Right lobe of liver (tissue), 4 donors: Measurements from ENCODE around the gene SIK1.
"Not testable (repeated sequence)": the region's sequence is repeated elsewhere in the genome, so short reads cannot be mapped to it uniquely, and the experiment has no call there.

ENCODE experiments used
- POLR2A ChIP-seq: fragments of 450-650 bp; IDR thresholded peaks from one replicate; pipeline ENCODE4 v1.6.1; 2017; ENCODE audit warnings: antibody characterized with exemption, mild to moderate bottlenecking
- TF ChIP-seq, protein P1 (sequence below), 4 donors: fragments of 200-600 bp in 3 of 4; fragments of 450-650 bp in 1 of 4; IDR thresholded peaks; one replicate each; pipeline versions ENCODE4 v1.5.1 to v1.8.0; 2016 to 2022; ENCODE audit warnings: antibody characterized with exemption in 4 of 4, mild to moderate bottlenecking in 2 of 4
- donor health status: DM: no; HTN: no; CAD: no.
- donor health status: DM: no; HTN: no; CAD: no.
- donor health status: DM: no; HTN: yes; CAD: no.

DNA sequence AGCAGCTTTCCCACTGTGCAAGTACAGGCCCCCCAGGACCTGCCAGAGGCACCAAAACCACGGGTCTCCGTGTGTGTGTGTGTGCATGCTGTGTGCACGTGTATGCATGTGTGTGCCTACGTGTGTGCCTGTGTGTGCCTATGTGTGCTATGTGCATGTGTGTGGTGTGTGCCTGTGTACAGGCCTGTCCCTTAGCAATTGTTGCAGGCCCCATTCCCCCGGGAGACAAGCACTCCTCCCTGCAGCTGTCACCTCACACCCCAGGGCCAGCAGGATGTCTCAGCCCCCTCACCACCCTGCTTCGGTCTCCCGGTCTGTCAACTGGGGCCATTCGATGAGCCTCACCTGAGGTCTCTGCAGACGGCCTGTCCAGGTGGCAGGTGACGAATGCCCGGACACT is 46.6 kb downstream of the SIK1 start:
- not testable (repeated sequence) for TF ChIP-seq POLR2A
- TF ChIP-seq, protein P1, sequence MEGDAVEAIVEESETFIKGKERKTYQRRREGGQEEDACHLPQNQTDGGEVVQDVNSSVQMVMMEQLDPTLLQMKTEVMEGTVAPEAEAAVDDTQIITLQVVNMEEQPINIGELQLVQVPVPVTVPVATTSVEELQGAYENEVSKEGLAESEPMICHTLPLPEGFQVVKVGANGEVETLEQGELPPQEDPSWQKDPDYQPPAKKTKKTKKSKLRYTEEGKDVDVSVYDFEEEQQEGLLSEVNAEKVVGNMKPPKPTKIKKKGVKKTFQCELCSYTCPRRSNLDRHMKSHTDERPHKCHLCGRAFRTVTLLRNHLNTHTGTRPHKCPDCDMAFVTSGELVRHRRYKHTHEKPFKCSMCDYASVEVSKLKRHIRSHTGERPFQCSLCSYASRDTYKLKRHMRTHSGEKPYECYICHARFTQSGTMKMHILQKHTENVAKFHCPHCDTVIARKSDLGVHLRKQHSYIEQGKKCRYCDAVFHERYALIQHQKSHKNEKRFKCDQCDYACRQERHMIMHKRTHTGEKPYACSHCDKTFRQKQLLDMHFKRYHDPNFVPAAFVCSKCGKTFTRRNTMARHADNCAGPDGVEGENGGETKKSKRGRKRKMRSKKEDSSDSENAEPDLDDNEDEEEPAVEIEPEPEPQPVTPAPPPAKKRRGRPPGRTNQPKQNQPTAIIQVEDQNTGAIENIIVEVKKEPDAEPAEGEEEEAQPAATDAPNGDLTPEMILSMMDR (IDR thresholded peaks at IDR 0.05): not testable (repeated sequence)
